Gastrocnemius medialis (tissue), 4 donors: Measurements from ENCODE around the gene PAK4. TPM values are rescaled to one million over a fixed set of nuclear protein-coding genes. Genes with fewer than 3 reads are reported as not detected.

Source experiments
- ATAC-seq, 2 donors: fragments of 150-250 bp; one replicate each; pipeline ENCODE4 v1.9.1; 2016
- DNase-seq, 2 donors: peaks; one replicate each; pipeline ENCODE4 v3.0.0-alpha.2; 2019
- H3K27ac ChIP-seq, 4 donors: fragments of 200-600 bp; sonication (generic); 1 replicate in 1 of 4; 2 replicates in 3 of 4; pipeline ENCODE4 v1.5.1; 2016 to 2018; ENCODE audit warnings: mild to moderate bottlenecking in 2 of 4, moderate library complexity in 1 of 4
- H3K27me3 ChIP-seq, 3 donors: fragments of 200-600 bp; sonication (generic) in 2 of 3; 1 replicate in 1 of 3; 2 replicates in 2 of 3; pipeline versions ENCODE4 v1.5.1 to v1.6.0; 2016 to 2019; ENCODE audit warnings: mild to moderate bottlenecking in 1 of 3, moderate library complexity in 1 of 3
- H3K36me3 ChIP-seq, 2 donors: fragments of 200-600 bp; sonication (generic) in 1 of 2; one replicate each; pipeline ENCODE4 v1.5.1; 2017 to 2018
- H3K4me1 ChIP-seq, 2 donors: fragments of 200-600 bp; sonication (generic) in 1 of 2; one replicate each; pipeline ENCODE4 v1.5.1; 2016 to 2017; ENCODE audit warnings: mild to moderate bottlenecking in 2 of 2
- H3K4me3 ChIP-seq, 4 donors: fragments of 200-600 bp; sonication (generic) in 3 of 4; 1 replicate in 1 of 4; 2 replicates in 3 of 4; pipeline ENCODE4 v1.5.1; 2016 to 2019; ENCODE audit warnings: mild to moderate bottlenecking in 2 of 4
- H3K9me3 ChIP-seq, 3 donors: fragments of 200-600 bp; sonication (generic) in 2 of 3; 1 replicate in 1 of 3; 2 replicates in 2 of 3; pipeline ENCODE4 v1.5.1; 2016 to 2019
- CTCF ChIP-seq, 5 experiments: fragments of 450-650 bp in 3 of 5; fragments of 200-600 bp in 2 of 5; sonication (generic) in 2 of 5; IDR thresholded peaks in 4 of 5; conservative IDR thresholded peaks in 1 of 5; 1 replicate in 4 of 5; 2 replicates in 1 of 5; pipeline ENCODE4 v1.5.1; 2016 to 2019; ENCODE audit warnings: antibody characterized with exemption in 5 of 5, mild to moderate bottlenecking in 3 of 5, moderate library complexity in 3 of 5
- POLR2A ChIP-seq, 2 donors: fragments of 450-650 bp; IDR thresholded peaks; one replicate each; pipeline ENCODE4 v1.6.1; 2017; ENCODE audit warnings: antibody characterized with exemption in 2 of 2, mild to moderate bottlenecking in 2 of 2, moderate library complexity in 2 of 2
- in situ Hi-C, 4 donors: fragments of 200-750 bp; cut with MboI; loops; one replicate each; pipeline versions ENCODE4 v1.15.0 to v1.8.0; 2017; ENCODE audit warnings: low sequenced_read_pairs in 4 of 4
- intact Hi-C: fragments of 100-400 bp; cut with DNase I; formaldehyde crosslinking; loops from one replicate; pipeline ENCODE4 v1.15.1; 2023; ENCODE audit warnings: low total_unique reads
- total RNA-seq, 4 donors: library from RNA; depleted of rRNA; stranded (reverse); fragments of >200 nt; gene quantifications; one replicate each; pipeline versions ENCODE4 v1.1.0 to v1.2.3, GENCODE V29; 2016

PAK4 gene
- total RNA-seq, 4 donors from 2014 or later = 4.7 to 11.7 (median 8.3) TPM

GRCh38 chr19:39160523-39160861 is 34.9 kb downstream of the PAK4 start:
- in situ Hi-C loops (no loop called here), intact Hi-C loops (no loop called here)
- no peak overlapping the region for H3K4me3 ChIP-seq
- no peak for TF ChIP-seq POLR2A (IDR thresholded peaks at IDR 0.05)
- no peak for TF ChIP-seq CTCF (IDR thresholded peaks at IDR 0.05 in 4 of 5, conservative IDR thresholded peaks at IDR 0.05 in 1 of 5)
- H3K4me1 ChIP-seq = no peaks in the 10 kb centered on the region
- H3K9me3 ChIP-seq = no peaks in the 10 kb centered on the region
- no peaks in the 10 kb centered on the region for H3K27me3 ChIP-seq
- no peaks in the 10 kb centered on the region for H3K36me3 ChIP-seq
- DNase-seq (no peak), ATAC-seq (no peak)
- no peak overlapping the region for H3K27ac ChIP-seq

- no peaks in the 10 kb centered on the region for H3K4me1 ChIP-seq
- ATAC-seq (no peak), DNase-seq (no peak)
- H3K4me3 ChIP-seq = no peak overlapping the region
- intact Hi-C loops = no loop called here
- no peaks in the 10 kb centered on the region for H3K27me3 ChIP-seq
- no peak overlapping the region for H3K27ac ChIP-seq
- in situ Hi-C loops = no loop called here
- H3K9me3 ChIP-seq = no peaks in the 10 kb centered on the region
- no peaks in the 10 kb centered on the region for H3K36me3 ChIP-seq
- no peak for TF ChIP-seq CTCF (IDR thresholded peaks at IDR 0.05 in 4 of 5, conservative IDR thresholded peaks at IDR 0.05 in 1 of 5)
- TF ChIP-seq POLR2A (IDR thresholded peaks at IDR 0.05) = no peak
Observed at GRCh38 chr19:39160889-39161672, 35.5 kb downstream of the PAK4 start.

GRCh38 chr19:39162441-39163043 is 37.0 kb downstream of the PAK4 start:
- Histone ChIP-seq H3K27ac (no peak overlapping the region), H3K4me3 (no peak overlapping the region), H3K27me3 (no peaks in the 10 kb centered on the region), H3K4me1 (no peaks in the 10 kb centered on the region), H3K9me3 (no peaks in the 10 kb centered on the region), H3K36me3 (no peaks in the 10 kb centered on the region)
- in situ Hi-C loops (no loop called here), intact Hi-C loops (no loop called here)
- no peak for ATAC-seq
- no peak for TF ChIP-seq CTCF (IDR thresholded peaks at IDR 0.05 in 4 of 5, conservative IDR thresholded peaks at IDR 0.05 in 1 of 5)
- TF ChIP-seq POLR2A (IDR thresholded peaks at IDR 0.05) = no peak
- no peak for DNase-seq

- in situ Hi-C loops (no loop called here), intact Hi-C loops (no loop called here)
- no peak overlapping the region for H3K4me3 ChIP-seq
- no peaks in the 10 kb centered on the region for H3K4me1 ChIP-seq
- TF ChIP-seq CTCF (IDR thresholded peaks at IDR 0.05 in 4 of 5, conservative IDR thresholded peaks at IDR 0.05 in 1 of 5) = no peak
- no peak for TF ChIP-seq POLR2A (IDR thresholded peaks at IDR 0.05)
- no peak overlapping the region for H3K27ac ChIP-seq
- no peaks in the 10 kb centered on the region for H3K9me3 ChIP-seq
- DNase-seq (no peak), ATAC-seq (no peak)
- no peaks in the 10 kb centered on the region for H3K36me3 ChIP-seq
- H3K27me3 ChIP-seq = no peaks in the 10 kb centered on the region
Observed at GRCh38 chr19:39163621-39164020, 38.0 kb downstream of the PAK4 start.
